ENCODE data around the gene PTPRE.

The PTPRE gene

GRCh38 chr10:127953876-127954275, 47.0 kb downstream of the PTPRE start:
- no peak for DNase-seq (ENCODE audit: low spot score)

GRCh38 chr10:127959428-127959827, 52.5 kb downstream of the PTPRE start:
- DNase-seq (ENCODE audit: low spot score) = no peak

- no peak for DNase-seq (ENCODE audit: low spot score)
Measured at GRCh38 chr10:127961071-127961470, 54.2 kb downstream of the PTPRE start.

- no peak for DNase-seq (ENCODE audit: low spot score)
Measured at GRCh38 chr10:127962205-127962604, 55.3 kb downstream of the PTPRE start.

GRCh38 chr10:127963136-127963535, 56.2 kb downstream of the PTPRE start:
- DNase-seq (ENCODE audit: low spot score) = no peak

GRCh38 chr10:127964621-127965020, 57.7 kb downstream of the PTPRE start:
- no peak for DNase-seq (ENCODE audit: low spot score)

- no peak for DNase-seq (ENCODE audit: low spot score)
Measured at GRCh38 chr10:127966875-127967274, 60.0 kb downstream of the PTPRE start.

- no peak for DNase-seq (ENCODE audit: low spot score)
Measured at GRCh38 chr10:127968027-127968441, 61.1 kb downstream of the PTPRE start.

GRCh38 chr10:127968659-127969058, 61.8 kb downstream of the PTPRE start:
- no peak for DNase-seq (ENCODE audit: low spot score)

- DNase-seq (ENCODE audit: low spot score) = no peak
Measured at GRCh38 chr10:127971101-127971946, 64.4 kb downstream of the PTPRE start.

- no peak for DNase-seq (ENCODE audit: low spot score)
Measured at GRCh38 chr10:127971963-127972615, 65.2 kb downstream of the PTPRE start.

- DNase-seq (ENCODE audit: low spot score) = no peak
Measured at GRCh38 chr10:127972751-127973357, 66.0 kb downstream of the PTPRE start.

GRCh38 chr10:127973791-127974311, 66.9 kb downstream of the PTPRE start:
- no peak for DNase-seq (ENCODE audit: low spot score)

GRCh38 chr10:127974911-127975310, 68.0 kb downstream of the PTPRE start:
- DNase-seq (ENCODE audit: low spot score) = no peak

GRCh38 chr10:127976286-127976685, 69.4 kb downstream of the PTPRE start:
- peak; percentile 54 for DNase-seq (ENCODE audit: low spot score)

GRCh38 chr10:127976701-127977356, 69.9 kb downstream of the PTPRE start:
- DNase-seq (ENCODE audit: low spot score) = no peak

- peak; percentile 91 for DNase-seq (ENCODE audit: low spot score)
Measured at GRCh38 chr10:127977357-127978009, 70.6 kb downstream of the PTPRE start.

- no peak for DNase-seq (ENCODE audit: low spot score)
Measured at GRCh38 chr10:127978481-127978880, 71.6 kb downstream of the PTPRE start.

- no peak for DNase-seq (ENCODE audit: low spot score)
Measured at GRCh38 chr10:127979045-127979444, 72.1 kb downstream of the PTPRE start.

GRCh38 chr10:127979566-127979965, 72.7 kb downstream of the PTPRE start:
- no peak for DNase-seq (ENCODE audit: low spot score)

GRCh38 chr10:127980898-127981297, 74.0 kb downstream of the PTPRE start:
- no peak for DNase-seq (ENCODE audit: low spot score)

GRCh38 chr10:127982601-127983000, 75.7 kb downstream of the PTPRE start:
- no peak for DNase-seq (ENCODE audit: low spot score)

Data from AG08395 (cell line).